Glomerular visceral epithelial cell (primary cell): Measurements from ENCODE around the gene CXorf38.

Source experiments
- DNase-seq: peaks from one replicate; pipeline ENCODE4 v3.0.0-alpha.2; 2016; ENCODE audit errors: extremely low spot score

Gene CXorf38, protein sequence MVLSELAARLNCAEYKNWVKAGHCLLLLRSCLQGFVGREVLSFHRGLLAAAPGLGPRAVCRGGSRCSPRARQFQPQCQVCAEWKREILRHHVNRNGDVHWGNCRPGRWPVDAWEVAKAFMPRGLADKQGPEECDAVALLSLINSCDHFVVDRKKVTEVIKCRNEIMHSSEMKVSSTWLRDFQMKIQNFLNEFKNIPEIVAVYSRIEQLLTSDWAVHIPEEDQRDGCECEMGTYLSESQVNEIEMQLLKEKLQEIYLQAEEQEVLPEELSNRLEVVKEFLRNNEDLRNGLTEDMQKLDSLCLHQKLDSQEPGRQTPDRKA

DNA sequence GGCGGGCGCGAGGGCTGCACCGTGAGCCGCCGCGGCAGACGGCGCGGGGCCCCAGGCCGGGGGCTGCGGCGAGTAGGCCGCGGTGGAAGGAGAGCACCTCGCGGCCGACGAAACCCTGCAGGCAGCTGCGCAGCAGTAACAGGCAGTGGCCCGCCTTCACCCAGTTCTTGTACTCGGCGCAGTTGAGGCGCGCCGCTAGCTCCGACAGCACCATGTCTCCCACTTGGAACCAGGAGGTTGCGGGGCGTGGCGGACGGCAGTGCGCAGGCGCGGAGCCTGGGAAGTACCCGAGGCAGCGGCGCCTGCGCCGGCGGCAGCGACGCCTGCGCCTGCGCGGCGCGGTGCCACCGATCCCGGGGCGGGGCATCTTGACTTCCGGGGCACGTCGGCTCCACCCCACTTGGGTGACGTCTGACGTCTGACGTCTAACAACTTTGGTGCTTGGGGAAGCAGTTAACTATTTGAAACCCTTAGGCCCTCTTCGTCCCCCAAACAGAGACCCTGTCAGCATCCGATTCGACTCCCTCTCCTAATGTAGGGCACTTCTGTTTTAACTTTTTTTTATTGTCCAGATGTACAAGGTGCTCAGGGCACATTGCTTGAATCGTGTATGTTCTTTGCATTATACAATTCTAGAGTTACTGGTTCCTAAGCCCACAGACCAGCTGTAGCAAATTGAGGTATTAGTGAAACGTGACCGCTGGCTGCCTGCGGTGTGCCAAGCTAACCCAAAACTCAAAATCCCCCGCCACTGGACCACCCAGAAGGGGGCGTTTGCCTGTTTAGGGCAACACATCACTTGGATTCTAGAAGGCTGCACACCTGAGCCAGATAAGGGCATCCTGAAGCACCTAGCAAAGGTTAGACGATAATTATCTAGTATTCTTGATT lies at the start of gene CXorf38:
Gene CXorf38 (minus strand): TSS at position 255 of the 891 bp plus-strand sequence. CDS start 41 bp downstream, at position 214.
- peak; percentile 91 for DNase-seq

DNA sequence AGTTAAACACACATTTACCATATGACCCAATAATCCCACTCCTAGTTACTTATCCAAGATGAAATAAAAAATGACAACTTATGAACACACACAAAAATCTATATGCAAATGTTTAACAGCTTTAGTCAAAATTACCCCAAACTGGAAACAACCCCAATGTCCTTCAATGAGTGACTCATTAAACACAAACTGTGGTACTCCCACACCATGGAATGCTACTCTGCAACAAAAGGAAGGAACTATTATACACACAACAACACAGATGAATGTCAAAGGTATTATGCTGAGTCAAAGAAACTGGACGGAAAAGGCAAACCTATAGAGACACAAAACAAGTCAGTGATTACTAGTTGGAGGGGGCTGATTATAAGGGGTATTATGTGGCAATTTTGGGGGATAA lies 47.4 kb upstream of the CXorf38 start:
- DNase-seq = no peak

DNA sequence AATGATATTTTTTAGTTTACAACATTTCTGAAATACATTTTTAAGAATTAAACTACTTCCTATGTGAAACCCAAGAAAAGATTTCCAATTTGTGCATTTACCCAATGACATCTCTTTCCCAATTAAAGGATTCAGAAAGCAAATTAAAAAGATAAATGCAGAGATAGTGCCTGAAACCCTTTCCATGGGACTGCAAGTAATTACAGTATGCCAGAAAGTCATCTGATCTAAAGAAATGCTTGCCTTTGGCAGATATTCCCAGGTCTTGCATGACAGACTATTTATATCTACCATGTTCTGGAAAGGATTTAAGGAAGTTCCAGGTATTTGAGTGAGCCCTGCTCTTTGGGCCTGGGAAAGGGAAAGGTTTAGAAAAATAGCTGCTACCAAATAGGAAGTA lies 41.6 kb upstream of the CXorf38 start:
- DNase-seq = no peak

DNA sequence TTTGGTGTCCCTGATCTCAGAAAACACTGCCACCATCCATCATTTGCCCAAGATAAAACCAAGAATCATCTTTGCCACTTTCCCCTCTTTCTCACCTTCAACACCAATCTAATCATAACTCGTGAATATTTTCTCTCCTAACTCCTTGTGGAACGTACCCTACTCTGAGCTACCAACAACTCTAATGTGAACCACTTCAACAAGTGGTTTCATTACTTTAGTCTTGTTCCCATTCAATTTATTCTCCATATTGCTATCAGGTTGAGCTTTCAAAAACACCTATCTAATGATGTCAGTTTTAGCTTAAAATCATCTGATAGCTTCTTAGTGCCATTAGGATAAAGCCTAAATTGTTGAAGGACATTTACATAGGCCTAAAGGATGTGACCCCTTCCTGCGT lies 39.8 kb upstream of the CXorf38 start:
- no peak for DNase-seq

DNA sequence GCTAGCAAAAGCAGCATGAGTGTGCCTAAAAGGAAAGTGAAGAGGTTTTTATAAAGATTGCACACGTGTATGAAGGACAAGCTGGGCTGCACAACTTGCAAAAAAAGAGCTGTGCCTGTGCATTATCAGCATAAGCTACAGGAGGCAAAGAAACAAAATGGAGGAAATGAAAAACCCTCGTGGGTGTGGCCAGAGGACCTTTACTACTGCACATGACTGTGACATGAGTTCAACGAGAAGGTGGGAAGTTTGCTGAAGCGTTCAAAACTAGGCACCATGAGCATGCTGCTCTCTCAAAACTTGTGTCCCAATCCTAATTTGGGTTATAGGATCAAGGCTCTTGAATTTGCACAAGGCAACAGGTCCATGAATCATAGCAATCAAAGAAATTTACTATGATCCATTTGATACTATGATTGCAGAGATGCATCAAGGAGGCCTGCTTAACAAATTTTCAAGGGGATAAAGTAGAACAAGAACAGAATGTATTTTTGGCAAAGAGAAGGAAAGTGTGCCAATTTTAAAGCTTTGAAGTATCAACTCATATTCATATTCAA lies 38.1 kb upstream of the CXorf38 start:
- no peak for DNase-seq

DNA sequence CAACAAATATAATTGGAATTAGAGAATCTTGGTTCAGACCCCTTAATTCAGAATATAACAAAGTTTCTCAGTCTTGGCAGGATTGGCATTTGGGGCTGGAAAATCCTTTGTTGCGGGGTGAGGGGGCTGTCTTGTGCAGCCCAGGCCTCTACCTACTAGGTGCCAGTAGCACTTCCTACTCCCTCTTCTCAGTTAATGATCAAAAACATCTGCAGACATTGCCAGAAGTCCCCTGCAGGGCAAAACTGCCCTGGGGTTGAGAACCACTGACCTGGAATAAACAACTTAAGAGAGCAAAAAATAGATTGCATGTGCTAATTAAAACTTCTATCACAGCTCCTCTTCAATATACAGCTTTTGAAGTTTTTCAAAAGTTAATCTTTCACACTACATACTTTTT lies 36.7 kb upstream of the CXorf38 start:
- DNase-seq = no peak

DNA sequence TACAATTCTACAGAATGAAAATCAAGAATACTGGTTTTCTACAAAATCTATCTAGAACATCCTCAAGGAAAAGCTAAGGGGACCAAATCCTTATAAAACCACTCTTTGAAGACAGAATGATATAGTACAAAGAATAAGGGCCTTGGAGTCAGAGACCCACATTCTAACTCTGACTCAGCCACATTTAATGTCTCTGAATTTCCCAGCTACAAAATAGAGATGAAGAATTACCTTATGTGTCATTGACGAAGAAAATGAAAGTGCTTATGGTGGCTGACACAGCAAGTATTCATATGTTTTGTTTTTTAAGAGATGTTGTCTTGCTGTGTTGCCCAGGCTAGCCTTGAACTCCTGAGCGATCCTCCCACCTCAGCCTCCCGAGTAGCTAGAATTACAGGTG lies 35.9 kb upstream of the CXorf38 start:
- DNase-seq = no peak

DNA sequence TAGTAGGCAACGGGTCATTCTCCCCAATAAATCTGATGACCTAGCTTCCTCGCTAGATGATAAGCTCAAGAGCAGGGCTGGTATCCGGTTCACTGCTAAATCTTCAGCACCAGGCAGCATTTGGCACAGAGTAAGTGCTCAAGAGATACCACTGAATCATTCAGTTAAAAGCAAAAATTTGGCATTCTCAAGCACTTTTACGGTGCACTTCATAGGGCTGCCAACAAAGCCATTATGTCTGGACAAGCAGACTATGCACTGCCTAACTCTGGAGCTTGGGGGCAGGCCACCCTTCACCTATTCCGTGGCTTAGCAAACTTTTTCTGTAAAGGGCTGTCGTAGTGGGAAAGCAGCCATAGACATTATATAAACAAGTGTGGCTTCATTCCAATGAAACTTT lies 23.8 kb upstream of the CXorf38 start:
- no peak for DNase-seq

DNA sequence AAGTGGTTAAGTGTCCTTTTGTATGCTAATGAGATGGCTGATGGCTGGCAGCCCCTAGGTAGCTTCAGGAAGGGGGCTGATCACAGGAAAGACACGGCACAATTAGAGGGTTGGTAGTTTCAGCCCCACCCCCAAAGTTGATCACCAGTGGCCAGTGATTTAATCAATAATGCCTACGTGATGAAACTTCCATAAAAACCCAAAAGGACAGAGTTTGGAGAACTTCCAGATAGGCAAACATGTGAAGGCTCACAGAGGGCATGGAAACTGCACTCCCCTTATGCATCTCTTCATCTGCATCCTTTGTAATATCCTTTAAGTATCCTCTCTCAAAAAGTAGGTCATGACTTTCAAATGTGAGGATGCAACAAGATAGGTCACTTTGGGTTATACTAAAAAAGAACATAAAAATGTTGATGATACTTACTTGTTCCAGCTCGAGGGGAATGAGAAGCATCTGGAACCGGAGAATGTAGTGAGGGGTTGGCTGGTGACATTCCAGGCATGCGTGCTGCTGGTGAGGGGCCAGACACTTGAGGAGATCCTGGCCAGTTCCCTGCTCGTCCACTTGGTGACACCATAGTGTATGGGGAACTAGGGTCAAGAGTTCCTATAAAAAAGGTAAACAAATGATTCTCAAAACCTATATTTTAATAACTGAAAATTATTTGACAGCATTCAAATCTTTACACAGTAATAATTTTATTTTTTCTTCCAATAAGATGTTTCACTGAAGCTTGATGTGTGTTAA lies 16.7 kb upstream of the CXorf38 start:
- DNase-seq = no peak

DNA sequence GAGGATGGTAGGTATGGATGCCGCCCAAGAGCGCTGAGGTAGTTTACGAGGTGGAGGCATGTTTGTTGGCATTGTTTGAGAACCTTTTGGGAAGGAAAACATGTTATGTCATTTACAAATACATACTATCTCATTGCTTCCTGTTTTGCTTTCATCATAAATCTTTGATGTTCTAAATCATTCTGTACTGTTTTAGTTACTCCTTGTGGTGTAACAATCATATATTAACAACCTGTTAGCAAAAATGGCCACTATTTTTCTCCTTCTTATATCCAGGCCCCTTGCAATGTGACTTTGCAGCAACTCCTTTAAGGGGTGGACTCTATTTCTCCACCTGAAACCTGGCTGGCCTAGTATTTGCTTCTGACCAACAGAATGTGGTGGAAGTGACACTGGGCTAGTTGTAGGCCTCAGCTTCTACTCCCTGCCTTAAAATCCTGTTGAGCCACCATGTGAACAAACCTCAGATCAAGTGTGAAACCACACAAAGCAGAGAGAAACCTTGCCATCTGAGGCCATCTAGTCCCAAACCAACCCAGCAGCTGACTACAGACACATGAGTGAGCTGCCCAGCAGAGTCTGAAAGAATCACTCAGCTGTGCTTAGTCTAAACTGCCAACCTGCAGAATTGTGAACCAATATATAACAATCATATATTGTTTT lies 15.8 kb upstream of the CXorf38 start:
- DNase-seq = no peak

DNA sequence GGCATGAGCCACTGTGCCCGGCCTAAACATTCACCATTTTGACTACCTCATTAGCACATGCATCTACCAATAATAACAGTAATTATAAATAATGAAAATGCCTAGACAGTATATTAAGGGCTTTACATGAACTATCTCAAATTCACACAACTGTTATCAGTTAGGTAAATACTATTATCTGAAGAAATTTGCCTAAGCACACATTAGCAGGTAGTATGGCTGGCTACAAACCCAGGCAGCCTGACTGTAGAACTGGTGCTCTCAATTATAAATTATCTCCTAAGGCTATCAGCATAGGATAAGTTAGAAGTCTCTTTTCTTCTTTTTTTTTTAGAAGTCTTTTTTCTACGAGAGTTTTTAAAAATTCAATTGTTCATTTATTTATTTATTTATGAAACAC lies 14.1 kb upstream of the CXorf38 start:
- DNase-seq = no peak

DNA sequence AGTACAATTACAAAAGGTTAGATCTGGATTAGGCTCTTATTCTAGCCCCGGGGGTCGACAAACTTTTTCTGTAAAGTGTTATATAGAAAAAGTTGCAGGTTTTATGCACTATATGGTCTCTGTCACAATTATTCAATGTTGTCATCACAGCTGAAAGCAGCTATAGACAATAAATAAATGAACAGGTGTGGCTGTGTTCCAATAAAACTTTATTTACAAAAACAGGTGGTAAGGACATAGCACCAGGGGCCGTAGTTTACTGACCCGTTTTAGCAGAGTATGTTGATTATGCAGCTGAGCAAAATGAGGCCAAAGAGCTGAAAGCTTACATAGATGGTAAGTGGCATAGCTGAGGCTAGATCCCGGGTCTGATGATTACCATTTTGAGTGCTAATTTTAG lies 13.0 kb upstream of the CXorf38 start:
- DNase-seq = no peak

DNA sequence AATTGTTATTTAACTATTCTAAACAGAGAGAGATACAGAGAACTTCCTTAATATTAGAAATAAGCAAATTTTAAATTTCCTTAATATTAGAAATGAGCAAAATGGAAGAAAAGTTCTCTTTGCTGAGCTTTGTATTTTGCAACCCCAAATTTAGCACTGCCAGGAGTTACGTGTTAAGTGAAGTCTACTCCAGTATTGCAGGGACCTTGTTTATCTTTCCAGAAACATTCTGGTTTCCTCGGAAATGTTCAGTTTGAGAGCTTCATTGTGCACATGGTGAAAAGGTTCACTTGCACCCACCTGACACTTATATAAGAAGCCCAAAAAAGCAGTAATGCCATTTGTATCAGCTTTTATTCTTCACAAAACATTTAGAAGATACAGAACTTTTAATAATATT lies 6.2 kb upstream of the CXorf38 start:
- DNase-seq = no peak

DNA sequence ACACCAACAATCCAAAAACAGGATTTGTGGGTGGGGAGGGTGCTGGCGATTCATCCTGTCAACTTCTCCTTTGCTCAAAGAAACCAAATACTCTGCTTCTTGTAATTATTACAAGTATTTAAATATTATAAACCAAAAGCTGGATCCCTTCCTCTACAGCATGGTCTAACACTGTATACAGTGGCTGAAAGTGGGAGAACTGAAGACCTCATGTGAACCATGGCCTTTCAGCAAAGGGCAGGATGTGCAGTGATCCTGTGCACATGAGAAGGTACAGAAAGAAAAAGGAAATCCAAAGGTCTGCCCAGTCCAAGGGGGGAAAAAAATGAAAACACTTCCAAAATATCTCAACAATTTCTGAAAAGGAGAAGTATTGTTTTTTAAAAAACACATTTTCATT lies 5.3 kb upstream of the CXorf38 start:
- no peak for DNase-seq

DNA sequence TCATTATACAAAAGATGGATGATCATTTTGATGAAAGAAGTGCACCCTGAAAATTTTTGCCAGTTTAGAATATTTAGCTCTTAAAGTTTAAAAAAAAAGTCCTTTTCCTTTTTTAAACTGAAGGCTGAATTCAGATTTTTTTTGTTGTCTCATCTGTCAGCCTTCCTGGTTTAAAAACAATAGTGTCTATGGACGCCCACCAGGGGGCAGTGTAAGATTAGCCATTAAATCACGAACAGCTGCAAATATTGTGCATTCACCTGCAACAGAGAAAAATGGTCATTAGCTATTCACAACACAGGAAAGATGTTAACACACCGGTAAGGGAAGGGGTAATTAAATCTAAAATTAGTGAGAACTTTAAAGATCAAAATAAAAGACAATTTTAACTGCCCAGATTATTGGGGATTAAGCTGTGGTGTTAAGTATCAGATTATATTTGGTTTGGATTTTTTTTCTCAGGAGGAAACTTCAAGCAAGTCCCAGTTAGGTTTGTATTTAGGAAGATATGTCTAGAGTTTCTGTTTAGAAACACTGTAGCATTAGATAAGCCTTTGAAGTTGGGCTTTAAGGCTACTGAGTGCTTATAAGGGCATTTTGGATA lies 4.4 kb upstream of the CXorf38 start:
- DNase-seq = peak; percentile 56

DNA sequence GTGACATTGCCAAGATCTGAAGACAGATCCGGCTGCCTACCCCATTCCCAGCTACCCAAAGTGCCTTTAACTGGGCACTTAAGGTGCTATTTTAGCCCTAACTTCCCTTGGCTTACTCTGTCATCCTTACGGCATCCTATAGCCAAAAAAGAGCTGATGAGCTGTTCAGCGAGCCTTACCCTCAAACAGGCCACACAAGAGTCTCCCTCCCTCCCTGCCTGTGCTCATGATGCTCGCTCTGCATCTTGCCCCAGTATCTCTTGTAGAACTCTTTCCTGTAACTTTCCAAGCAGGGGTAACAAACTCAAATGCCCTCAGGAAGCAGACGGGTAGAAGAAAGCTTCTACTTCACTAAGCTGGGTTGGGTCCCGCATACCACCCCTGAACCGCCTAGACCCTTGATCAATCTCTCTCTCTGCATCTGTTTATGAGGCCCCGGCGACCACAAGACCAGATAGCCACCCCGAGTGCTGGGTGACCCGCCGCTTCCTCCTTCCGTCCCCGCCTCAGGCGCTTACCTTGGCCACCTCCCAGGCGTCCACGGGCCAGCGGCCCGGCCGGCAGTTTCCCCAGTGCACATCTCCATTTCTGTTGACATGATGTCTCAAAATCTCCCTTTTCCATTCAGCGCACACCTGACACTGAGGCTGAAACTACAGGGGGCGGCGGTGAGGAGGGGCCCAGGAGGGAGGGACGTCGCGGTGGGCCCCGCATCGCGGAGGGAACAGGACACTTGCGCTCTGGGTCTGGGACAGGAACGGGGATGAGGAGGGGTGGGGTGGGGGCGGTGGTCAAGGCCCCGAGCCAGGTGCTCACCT lies 663 bp downstream of the CXorf38 start:
- DNase-seq = peak; percentile 29

DNA sequence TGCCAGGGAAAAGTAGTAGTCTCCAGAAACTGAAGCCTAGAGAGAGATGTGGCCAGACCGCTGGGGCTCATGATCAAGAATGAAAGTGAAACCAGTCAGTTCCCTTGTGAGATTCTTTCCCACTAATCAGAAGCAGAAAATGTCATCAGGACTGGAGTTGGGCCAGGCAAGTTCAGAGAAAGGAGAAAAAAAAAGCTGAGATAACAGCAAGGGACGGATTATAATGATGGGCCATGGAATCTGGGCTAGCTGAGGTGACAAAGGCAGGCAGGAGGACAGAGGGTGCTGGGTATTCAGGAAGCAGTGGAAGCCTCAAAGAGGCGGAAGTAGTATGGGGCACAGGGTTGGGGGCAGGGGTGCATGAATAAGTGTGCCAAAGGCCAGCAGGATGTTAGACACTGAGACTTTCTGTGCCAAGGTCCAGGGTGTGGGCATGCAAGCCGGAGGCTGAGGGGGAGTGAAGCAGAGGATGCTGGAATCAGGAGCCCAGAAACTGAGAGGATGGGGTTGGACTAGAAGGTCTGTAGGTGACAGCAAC lies 2.5 kb downstream of the CXorf38 start:
- DNase-seq = peak; percentile 60

DNA sequence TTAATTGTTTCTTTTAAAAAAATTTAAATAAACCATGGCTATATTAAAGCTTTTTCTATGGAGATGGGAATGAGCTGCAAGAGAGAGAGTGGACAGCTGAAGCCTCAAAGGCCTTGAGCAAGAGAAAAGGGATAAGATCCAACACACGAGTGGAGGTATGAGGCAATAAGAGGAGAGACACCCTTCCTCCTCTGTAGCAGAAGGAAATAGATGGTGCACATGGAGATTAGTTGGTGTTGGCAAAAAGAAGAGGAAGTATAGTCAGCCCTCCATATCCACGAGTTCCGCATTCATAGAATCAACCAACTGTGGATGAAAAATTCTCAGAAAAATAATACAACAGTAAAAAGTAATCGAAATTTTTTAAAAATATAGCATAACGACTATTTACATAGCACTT lies 3.2 kb downstream of the CXorf38 start:
- DNase-seq = peak; percentile 22

DNA sequence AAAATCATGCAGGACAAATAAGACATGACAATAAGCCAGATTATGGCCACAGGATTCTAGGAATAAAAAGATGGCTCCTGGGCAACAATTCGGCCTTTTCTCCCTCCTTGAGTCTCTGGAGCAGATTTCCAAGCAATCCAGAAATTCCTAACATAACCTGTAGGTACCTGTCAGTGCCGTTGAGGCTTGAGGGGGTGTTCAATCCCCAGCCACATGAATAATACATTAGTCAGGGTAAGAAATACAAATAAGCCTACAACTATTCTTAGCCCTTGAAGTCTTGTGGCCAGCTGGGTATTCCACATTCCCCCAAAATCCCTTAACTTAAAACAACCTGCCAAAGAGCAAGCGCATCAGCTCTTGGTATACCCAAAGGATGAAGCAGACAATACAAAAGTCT lies 9.7 kb downstream of the CXorf38 start:
- no peak for DNase-seq

DNA sequence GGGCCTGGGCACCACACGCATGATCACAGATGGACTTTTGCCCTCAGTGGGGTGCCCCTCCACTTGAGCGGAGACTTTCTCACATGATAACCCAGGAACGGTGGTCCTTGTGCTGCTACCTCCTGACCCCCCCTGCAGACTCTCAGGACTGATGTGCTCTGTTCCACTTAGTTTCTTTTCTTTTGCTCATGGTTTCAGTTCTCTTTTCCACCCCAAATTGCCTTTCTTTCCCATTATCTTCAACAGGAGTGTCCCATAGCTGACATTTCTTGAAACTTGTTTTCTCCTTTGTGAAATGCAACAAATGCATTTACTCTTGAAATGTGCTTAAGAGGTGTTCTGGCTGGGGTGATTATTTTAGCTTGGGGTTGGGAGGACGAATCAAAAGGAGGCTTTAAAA lies 15.2 kb downstream of the CXorf38 start:
- no peak for DNase-seq
